ENCODE measurements around the gene TBC1D14.

- TF ChIP-seq CTCF (IDR thresholded peaks at IDR 0.05; ENCODE audit: control extremely low read depth in 1 of 3, insufficient read depth in 1 of 3, low read depth in 1 of 3, low read length in 3 of 3), result no peak
- TF ChIP-seq RAD21 (IDR thresholded peaks at IDR 0.05 in 1 of 2, conservative IDR thresholded peaks at IDR 0.05 in 1 of 2; ENCODE audit: low read depth in 2 of 2, low read length in 2 of 2), result no peak
- TF ChIP-seq CBX8 (IDR thresholded peaks at IDR 0.05; ENCODE audit: borderline replicate concordance, low read depth, low read length), result no peak
- TF ChIP-seq CREB1 (IDR thresholded peaks at IDR 0.05), result no peak
- no peak for TF ChIP-seq NRF1 (IDR thresholded peaks at IDR 0.05; ENCODE audit: low read depth, low read length)
- TF ChIP-seq MAX (IDR thresholded peaks at IDR 0.05), result no peak
- TF ChIP-seq POLR2AphosphoS5 (IDR thresholded peaks at IDR 0.05; ENCODE audit: low read depth, low read length), result no peak
- TF ChIP-seq E2F6 (IDR thresholded peaks at IDR 0.05), result no peak
These were observed 96.8 kb downstream of the TBC1D14 start for GRCh38 chr4:7006411-7006810.
